Measurements from ENCODE around the gene PFDN1.
A peak's percentile ranks its signal among the peaks of the same experiment; 100 is the strongest.

The PFDN1 gene

DNA sequence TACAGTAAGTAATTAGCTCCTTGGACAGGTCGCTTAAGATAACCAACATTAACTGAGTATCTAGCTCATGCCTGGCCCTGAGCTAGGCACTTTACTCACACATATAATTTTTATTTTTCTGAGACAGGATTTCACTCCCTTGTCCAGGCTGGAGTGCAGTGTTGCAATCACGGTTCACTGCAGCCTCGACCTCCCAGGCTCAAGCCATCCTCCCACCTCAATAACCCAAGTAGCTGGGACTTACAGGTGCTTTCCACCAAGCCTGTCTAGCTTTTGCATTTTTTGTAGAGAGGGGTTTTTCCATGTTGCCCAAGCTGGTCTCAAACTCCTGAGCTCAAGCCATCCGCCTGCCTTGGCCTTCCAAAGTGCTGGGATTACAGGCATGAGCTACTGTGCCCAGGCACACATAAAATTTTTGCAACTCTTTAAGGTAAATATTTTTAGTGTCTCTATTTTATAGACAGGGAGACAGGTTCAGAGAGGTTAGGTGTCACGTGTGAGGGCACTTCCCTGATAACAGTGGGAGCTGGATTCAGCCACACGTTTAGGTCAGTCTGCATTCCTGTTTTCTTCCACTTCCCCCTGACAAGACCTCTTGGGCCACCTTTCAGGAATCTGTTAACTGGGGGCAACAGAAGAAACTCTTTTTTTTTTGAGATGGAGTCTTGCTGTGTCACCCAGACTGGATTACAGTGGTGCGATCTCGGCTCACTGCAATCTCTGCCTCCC, 25.3 kb upstream of the PFDN1 start:
- no peak for DNase-seq

DNA sequence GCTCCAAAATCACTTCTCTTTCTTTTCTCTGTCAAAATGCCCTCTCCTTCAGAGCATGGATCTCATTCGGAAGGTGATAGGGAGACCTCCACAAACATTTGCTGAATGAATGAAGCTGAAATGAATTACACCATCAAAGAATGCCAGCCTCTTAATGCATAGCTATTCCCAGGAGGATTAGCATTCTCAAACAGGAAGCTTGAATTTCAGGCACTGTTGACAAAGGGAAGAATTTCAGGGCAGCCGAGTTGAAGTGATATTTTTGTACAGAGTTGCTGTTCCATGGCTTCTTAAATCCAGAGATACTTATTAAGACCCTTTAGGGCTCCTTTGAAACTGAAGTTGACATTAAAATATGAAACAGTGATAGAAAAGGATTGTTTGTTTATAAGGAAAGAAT, 24.7 kb upstream of the PFDN1 start:
- DNase-seq = no peak

DNA sequence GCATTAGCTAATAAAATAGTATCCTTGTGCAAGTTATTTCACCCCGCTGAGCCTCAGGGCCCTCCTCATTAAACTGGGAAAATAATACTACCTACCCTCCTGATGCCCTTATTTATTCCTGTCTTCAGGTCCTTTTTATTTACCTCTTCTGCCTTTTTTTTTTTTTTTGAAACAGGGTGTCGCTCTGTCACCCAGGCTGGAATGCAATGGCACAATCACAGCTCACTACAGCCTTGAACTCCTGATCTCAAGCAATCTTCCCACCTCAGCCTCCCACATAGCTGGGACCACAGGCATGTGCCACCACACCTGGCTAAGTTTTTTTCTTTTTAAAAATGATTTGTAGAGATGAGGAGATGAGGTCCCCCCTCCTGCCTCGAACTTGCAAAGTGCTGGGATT, 22.6 kb upstream of the PFDN1 start:
- DNase-seq = no peak

DNA sequence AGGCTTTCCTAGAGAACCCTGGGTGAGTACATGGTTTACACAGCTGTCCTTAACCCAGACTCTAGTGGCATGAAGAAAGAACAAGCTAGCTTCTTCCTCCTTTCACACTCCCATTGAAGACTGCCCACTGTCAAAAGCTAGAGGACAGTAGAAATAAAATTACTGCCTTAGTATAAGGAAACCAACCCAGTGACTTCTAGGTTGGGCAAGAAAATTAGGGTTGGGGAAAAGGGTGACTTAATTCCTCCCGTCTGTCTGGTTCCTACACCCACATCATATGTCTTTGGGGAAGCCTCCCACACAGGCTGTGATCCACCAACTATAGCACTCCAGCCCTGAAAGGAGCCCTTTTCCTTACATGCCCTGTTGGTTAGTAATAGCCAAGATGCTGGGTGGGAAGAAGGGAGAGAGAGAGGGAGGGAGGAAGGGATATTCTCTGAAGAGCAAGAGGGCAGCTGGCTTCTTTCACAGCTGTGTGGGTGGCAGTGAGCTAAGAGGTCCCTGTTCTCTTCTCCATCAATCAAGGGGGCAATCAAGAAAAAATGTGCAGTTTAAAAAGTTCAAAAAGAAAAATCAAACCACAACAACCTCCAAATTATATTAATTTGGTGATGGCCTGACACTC, 21.8 kb upstream of the PFDN1 start:
- no peak for DNase-seq

DNA sequence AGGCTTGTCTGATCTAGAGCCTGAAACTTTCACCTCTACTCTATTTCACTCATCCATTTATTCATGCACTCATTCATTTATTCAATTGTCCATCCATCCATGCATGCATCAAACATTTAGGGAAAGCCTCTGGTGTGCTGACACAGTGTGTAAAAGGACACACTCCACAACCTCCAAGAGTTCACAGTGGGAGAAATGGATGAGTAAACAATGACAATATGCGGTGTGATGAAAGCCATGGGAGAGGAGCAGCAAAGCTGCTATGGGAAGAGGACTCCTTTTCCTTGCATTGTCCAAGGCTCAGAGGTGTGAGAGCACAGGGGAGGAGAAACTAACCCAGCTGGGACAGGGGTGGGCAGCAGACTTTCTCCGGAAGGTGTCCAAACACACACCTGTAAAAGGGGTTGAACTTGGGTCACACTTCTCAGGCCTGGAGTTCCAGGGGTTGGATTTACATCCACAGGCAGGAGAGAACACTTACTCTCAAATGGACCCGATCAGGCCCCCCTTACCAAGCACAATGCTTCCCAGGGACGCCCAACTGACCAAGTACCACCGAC, 21.2 kb upstream of the PFDN1 start:
- DNase-seq = no peak

- peak in 12 of 14 donors; percentile 28 to 70 (median 48) for DNase-seq
Measured at GRCh38 chr5:140322751-140323731, 20.1 kb upstream of the PFDN1 start.

DNA sequence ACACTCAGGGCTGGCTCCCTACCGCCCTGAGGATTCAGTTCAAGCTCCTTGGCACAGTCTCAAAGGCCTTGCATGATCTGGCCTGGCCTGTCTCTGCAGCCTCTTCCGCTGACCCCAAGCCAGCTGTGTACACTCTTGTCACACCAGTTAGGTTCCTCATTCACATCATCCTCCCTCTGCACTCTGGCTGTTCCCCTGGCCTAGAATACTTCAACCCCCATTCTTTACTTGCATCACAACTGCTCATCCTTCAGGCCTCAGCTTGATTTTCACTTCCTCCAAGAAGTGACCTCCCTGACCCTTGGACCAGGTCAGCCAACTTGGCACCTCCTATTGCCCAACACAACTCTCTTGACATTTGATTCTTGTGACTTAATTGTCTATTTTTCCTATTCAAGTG, 18.9 kb upstream of the PFDN1 start:
- peak in 7 of 14 donors; percentile 10 to 69 (median 48) for DNase-seq

DNA sequence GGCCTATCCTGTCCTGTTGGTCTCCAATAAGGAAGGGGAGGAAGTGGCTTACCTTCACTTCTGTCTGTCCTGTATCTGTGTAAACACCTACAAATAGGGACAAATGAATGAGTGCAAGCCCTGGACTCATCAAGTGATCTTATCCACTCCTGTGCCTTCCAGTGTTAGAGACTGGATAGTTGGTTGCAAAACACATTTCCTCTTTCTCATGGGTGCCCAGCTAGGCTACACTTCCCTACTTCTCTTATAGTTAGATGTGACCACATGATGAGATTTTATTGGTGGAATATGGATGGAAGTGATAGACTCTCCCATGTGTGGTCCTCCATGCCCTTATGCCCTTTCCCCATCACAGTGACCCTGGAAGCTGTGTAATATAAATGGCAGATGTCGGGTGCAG, 16.9 kb upstream of the PFDN1 start:
- no peak for DNase-seq

DNA sequence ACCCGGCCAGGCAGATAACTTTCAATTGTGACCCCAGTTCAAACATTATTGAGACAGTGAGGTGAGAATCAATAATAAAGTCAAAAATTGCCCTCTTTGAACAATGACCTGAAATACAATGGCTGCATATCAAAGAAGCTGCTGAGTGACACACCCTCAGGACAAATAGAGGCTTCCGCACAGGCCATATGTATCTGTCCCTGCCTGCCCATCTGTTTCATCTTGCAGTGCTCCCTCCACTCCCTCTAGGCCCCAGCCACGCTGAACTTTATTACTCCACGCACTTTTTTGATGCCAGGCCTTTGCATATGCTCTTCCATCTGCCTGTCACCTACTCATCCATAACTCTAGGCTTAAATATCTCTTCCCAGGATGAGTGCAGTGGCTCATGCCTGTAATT, 15.9 kb upstream of the PFDN1 start:
- DNase-seq = no peak

DNA sequence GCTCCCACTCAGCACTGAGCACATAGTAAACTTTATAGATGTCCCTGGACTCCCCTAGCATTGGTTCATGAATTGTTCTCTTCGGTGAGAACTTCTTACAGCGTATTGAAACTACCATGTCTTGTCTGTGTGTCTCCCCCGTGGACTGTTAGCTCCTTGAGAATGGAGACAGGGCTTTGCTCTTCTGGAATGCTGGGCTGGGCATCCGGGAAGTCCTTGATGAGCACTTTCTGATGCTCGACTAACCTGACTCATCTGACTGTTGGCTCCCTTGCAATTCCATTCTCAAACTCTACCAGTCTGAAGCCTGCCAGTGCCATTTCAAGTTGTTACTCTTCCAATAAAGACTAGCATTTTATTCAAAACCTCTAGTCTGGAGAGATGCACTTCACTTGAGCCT, 15.0 kb upstream of the PFDN1 start:
- DNase-seq = peak in 1 of 14 donors; percentile 29

GRCh38 chr5:140312791-140313189, 9.9 kb upstream of the PFDN1 start:
- DNase-seq = no peak

- peak in 1 of 14 donors; percentile 31 for DNase-seq
Measured at GRCh38 chr5:140312067-140312790, 9.3 kb upstream of the PFDN1 start.

- no peak for DNase-seq
Measured at GRCh38 chr5:140311011-140311467, 8.1 kb upstream of the PFDN1 start.

DNA sequence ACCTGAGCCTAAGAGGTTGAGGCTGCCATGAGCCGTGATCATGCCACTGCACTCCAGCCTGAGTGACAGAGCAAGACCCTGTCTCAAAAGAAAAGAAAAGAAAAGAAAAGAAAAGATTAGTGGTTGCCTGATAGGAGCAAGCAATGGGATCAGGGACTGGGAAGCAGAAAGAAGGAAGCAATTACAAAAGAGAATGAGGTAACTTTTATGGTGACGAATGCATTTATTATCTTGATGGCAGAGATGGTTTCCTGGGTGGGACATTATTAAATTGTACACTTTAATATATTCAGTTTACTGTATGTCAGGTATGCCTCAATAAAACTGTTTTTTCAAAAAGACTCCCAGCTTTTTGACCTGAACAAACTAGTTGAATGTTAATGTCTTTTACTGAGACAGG, 7.5 kb upstream of the PFDN1 start:
- DNase-seq = no peak

DNA sequence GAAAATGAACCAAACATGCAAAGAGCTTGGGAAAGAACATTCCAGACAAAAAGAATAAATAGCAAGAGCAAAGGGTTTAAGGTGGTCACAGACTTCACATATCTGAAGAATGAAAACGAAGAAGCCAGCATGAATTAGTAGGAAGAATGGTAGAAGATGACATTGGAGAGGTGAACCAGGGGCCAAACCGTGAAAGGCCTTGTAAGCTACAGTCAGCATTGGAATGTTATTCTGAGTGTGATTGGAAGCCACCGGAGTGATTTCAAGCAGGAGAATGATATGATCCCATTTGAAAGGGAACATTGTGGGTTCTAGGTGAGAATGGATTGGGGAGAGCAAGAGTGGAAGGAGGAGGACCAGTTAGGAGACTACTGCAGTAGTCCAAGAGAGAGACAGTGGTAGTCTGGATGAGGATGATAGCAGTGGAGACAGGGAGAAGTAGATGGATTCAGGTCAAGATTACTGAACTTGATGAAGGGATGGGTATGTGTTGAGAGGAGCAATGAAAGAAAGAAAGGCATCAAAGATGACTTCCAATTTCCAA, 6.9 kb upstream of the PFDN1 start:
- no peak for DNase-seq

DNA sequence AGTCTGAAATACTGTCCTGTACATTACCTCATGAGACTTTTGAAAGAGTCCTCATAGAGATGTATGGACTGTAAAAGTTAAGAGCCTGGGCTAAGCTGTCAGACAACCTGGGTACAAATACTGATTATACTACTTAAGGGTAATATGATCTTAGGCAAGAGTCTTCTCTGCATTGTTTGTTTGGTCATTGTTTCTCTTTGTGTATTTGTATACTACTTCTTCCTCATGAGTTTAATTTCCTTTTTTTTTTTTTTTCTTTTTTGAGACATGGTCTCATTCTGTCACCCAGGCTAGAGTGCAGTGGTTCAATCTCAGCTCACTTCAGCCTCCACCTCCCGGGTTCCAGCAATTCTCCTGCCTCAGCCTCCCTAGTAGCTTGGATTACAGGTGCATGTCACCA, 2.6 kb upstream of the PFDN1 start:
- DNase-seq = no peak

DNA sequence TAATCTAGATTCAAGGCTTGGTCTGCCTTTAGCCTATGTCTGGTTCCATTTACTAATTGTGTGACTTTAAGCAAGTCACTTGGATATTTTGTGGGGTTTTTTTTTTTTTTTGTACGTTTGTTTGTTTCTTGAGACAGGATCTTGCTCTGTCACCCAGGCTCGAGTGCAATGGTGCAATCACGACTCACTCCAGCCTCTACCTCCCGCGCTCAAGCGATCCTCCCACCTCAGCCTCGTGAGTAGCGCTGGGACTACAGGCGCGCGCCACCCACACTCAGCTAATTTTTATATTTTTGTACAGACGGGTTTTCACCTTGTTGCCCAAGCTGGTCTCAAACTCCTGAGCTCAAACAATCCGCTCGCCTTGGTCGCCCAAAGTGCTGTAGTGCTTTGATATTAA, 1.1 kb upstream of the PFDN1 start:
- no peak for DNase-seq

DNA sequence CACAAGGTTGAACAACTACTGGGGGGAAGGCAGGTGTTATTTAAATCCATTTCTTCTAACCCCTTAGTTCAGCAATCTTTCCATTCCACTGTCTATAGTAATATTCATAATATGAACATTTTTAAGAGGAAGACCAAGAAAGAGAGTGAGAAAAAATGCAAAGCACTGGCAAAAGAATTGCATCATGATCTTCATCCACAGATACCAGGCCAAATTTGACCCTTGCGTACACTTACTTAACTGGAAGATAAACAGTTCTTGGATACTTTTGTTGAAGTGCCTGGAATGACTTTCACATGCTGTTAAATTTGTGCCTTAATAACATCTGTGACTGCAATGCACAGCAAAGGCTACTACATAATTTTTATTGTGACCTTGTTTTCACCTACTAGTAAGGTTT, 1.8 kb downstream of the PFDN1 start:
- no peak for DNase-seq

DNA sequence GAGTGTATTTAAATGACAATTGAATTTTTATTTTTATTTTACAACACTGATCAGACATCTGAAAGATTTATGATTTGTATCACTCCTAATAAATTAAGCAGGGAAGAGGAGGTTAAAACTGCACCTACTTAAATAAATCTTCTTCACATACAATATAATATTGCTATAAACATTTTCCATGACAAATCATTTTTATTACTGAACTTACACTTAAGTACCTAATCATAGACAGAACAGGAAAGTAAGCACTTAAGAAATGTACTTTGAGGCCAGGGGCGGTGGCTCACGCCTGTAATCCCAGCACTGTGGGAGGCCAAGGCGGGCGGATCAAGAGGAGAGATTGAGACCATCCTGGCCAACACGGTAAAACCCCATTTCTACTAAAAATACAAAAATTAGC, 3.8 kb downstream of the PFDN1 start:
- DNase-seq = no peak

GRCh38 chr5:140298183-140298601, 4.7 kb downstream of the PFDN1 start:
- no peak for DNase-seq

GRCh38 chr5:140297283-140297682, 5.6 kb downstream of the PFDN1 start:
- DNase-seq = no peak

- DNase-seq = no peak
Measured at GRCh38 chr5:140296289-140296688, 6.6 kb downstream of the PFDN1 start.

Data from C1 segment of cervical spinal cord (tissue), 14 donors.